ENCODE measurements around the gene IQSEC3.
"Not testable (repeated sequence)": the region's sequence is repeated elsewhere in the genome, so short reads cannot be mapped to it uniquely, and the experiment has no call there.

The IQSEC3 gene

DNA sequence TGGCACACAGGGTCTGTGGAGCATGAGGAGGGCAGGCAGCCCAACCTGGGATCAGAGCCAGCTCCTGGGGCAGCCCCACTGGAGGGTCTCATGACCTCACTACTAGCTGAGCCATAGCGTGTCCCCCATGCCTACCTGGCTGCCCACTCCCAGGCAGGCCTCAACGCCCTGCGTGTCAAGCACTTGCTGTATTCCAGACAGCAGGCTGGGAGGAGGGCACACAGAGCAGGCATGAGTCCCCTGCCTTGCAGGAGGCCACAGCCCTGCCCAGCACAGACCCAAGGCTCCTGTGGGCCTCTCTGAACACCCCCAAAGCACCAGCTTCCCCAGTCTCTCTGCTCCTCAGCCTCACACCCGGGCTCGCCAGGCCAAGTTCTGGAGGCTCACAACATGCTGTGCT lies 64.0 kb downstream of the IQSEC3 start:
- H3K27me3 ChIP-seq = no peaks in the 10 kb centered on the region
- no peak overlapping the region for H3K4me3 ChIP-seq
- no peak for TF ChIP-seq Cebpa-rat (IDR thresholded peaks at IDR 0.05)
- H3K9me3 ChIP-seq = no peaks in the 10 kb centered on the region
- peaks cover 6% of the 10 kb centered on the region; the same call in 1 of the 2 replicates for H3K4me1 ChIP-seq
- H3K27ac ChIP-seq = no peak overlapping the region
- no peaks in the 10 kb centered on the region for H4K20me1 ChIP-seq
- H3K9ac ChIP-seq = no peak overlapping the region
- no peaks in the 10 kb centered on the region for H3K36me3 ChIP-seq
- no peak overlapping the region for H3K4me2 ChIP-seq

DNA sequence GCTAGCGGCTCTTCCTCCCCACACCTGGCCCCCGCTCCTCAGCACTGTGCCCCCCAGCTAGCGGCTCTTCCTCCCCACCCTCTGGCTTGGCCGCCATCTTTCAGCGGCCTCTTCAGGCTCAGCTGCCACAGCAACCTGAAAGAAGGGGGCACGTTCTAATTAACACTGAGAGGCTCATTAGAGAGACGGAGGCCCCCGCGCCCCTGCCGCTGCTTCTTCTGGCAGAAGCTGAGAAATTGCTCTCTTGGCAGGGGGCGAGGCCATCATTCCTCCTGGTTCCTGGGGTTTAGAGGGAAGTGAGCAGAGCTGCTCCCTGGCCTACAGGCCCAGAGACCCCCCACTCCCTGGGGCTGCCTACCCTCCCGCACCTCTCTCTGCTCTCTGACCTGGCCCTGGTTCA lies 64.4 kb downstream of the IQSEC3 start:
- Histone ChIP-seq H3K27ac (no peak overlapping the region), H3K4me1 (peaks cover 6% of the 10 kb centered on the region; the same call in 1 of the 2 replicates), H3K36me3 (no peaks in the 10 kb centered on the region), H3K9me3 (no peaks in the 10 kb centered on the region), H3K4me2 (no peak overlapping the region), H3K4me3 (no peak overlapping the region), H4K20me1 (no peaks in the 10 kb centered on the region), H3K27me3 (no peaks in the 10 kb centered on the region), H3K9ac (no peak overlapping the region)
- TF ChIP-seq Cebpa-rat (IDR thresholded peaks at IDR 0.05) = no peak

- H3K9ac ChIP-seq = no peak overlapping the region
- H3K27ac ChIP-seq = no peak overlapping the region
- H3K4me2 ChIP-seq = no peak overlapping the region
- no peaks in the 10 kb centered on the region for H4K20me1 ChIP-seq
- no peaks in the 10 kb centered on the region for H3K27me3 ChIP-seq
- no peak for TF ChIP-seq Cebpa-rat (IDR thresholded peaks at IDR 0.05)
- no peaks in the 10 kb centered on the region for H3K36me3 ChIP-seq
- peaks cover 6% of the 10 kb centered on the region; the same call in 1 of the 2 replicates for H3K4me1 ChIP-seq
- H3K9me3 ChIP-seq = no peaks in the 10 kb centered on the region
- no peak overlapping the region for H3K4me3 ChIP-seq
Measured at GRCh38 chr12:131732-132495, 65.3 kb downstream of the IQSEC3 start.

DNA sequence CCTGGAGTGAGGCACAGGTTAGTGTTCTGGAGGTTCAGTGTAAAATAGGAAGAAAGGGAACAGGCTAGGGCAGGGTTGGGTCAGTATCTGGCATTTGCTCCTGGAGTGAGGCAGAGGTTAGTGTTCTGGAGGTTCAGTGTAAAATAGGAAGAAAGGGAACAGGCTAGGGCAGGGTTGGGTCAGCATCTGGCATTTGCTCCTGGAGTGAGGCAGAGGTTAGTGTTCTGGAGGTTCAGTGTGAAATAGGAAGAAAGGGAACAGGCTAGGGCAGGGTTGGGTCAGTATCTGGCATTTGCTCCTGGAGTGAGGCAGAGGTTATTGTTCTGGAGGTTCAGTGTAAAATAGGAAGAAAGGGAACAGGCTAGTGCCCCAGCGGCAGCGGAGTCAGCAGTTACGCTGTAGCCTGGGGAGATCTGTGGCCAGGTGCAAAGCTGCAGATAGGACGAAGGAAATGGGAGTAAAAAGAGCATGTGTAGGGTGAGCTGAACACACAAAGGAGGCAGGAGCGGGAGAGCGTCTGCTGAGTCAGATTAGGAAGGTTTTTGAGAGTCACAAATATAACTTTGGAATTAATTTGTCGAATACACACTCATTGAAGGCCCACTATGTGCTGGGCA lies 67.2 kb downstream of the IQSEC3 start:
- not testable (repeated sequence) for H3K4me1 ChIP-seq, H3K4me3 ChIP-seq, H3K27me3 ChIP-seq

DNA sequence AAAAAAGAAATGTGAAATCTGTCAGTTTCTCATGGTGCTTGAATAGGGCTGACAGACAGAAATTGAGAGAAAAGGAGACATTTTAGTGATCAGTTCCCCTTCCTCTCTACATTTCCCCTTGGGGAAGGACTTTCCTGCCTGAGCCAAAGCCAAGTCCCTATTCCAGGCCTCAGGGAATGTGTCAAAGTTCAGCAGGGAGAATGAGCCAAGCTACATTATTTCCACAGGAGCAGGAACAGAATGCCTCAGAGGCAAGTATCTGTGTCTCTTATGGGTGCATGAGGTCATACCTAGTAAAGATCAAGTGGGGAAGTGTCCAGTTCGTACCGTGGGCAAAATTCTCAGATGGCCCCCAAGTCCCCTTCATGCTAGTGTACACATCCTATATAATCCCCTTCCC lies 68.6 kb downstream of the IQSEC3 start:
- 0 out of 2 replicates have a peak, but pooled peaks cover 7% of the 10 kb centered on the region for H3K4me1 ChIP-seq
- H3K4me2 ChIP-seq = no peak overlapping the region
- H3K9ac ChIP-seq = no peak overlapping the region
- H3K27ac ChIP-seq = no peak overlapping the region
- no peaks in the 10 kb centered on the region for H3K27me3 ChIP-seq
- H3K9me3 ChIP-seq = no peaks in the 10 kb centered on the region
- H3K36me3 ChIP-seq = no peaks in the 10 kb centered on the region
- no peaks in the 10 kb centered on the region for H4K20me1 ChIP-seq
- H3K4me3 ChIP-seq = no peak overlapping the region
- no peak for TF ChIP-seq Cebpa-rat (IDR thresholded peaks at IDR 0.05)

More for the DNA sequence above, 67.2 kb downstream of the IQSEC3 start:
- H3K27ac ChIP-seq, H4K20me1 ChIP-seq, H3K9me3 ChIP-seq, H3K9ac ChIP-seq, H3K36me3 ChIP-seq, H3K4me2 ChIP-seq: not testable (repeated sequence)

DNA sequence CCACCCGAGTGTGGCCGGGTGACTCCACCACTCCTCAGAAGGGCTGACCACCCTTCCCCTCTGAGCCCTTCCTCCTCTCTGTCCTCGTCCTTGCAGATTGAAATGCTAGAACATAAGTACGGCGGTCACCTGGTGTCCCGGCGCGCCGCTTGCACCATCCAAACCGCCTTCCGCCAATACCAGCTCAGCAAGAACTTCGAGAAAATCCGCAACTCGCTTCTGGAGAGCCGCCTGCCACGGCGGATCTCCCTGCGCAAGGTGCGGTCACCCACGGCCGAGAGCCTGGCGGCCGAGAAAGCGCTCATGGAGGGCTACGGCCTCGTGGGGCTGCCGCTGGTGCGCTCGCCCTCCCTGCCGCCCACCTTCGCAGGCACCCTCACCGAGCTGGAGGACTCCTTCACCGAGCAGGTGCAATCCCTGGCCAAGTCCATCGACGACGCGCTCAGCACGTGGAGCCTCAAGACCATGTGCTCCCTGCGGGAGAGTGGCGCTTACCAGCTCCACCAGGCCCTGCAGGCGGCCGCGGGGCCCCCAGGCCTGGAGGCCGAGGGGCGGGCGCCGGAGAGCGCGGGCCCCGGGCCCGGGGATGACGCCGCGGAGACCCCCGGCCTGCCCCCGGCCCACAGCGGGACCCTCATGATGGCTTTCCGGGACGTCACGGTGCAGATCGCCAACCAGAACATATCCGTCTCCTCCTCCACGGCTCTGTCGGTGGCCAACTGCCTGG lies 71.8 kb downstream of the IQSEC3 start:
- no peak overlapping the region for H3K4me3 ChIP-seq
- H3K36me3 ChIP-seq = no peaks in the 10 kb centered on the region
- no peaks in the 10 kb centered on the region for H3K9me3 ChIP-seq
- TF ChIP-seq Cebpa-rat (IDR thresholded peaks at IDR 0.05) = no peak
- H3K27ac ChIP-seq = no peak overlapping the region
- no peaks in the 10 kb centered on the region for H3K27me3 ChIP-seq
- no peak overlapping the region for H3K9ac ChIP-seq
- H3K4me2 ChIP-seq = no peak overlapping the region
- no peaks in the 10 kb centered on the region for H4K20me1 ChIP-seq
- H3K4me1 ChIP-seq = 0 out of 2 replicates have a peak, but pooled peaks cover 7% of the 10 kb centered on the region

- no peaks in the 10 kb centered on the region for H3K9me3 ChIP-seq
- no peak for TF ChIP-seq Cebpa-rat (IDR thresholded peaks at IDR 0.05)
- no peaks in the 10 kb centered on the region for H3K27me3 ChIP-seq
- H3K27ac ChIP-seq = no peak overlapping the region
- no peaks in the 10 kb centered on the region for H4K20me1 ChIP-seq
- no peaks in the 10 kb centered on the region for H3K36me3 ChIP-seq
- H3K4me1 ChIP-seq = 0 out of 2 replicates have a peak, but pooled peaks cover 7% of the 10 kb centered on the region
- no peak overlapping the region for H3K9ac ChIP-seq
- H3K4me3 ChIP-seq = no peak overlapping the region
- H3K4me2 ChIP-seq = no peak overlapping the region; the same call in 1 of the 2 replicates
Measured at GRCh38 chr12:138898-139534, 72.4 kb downstream of the IQSEC3 start.

GRCh38 chr12:139585-139984 lies 73.0 kb downstream of the IQSEC3 start:
- no peak overlapping the region for H3K9ac ChIP-seq
- H4K20me1 ChIP-seq = no peaks in the 10 kb centered on the region
- no peak for TF ChIP-seq Cebpa-rat (IDR thresholded peaks at IDR 0.05)
- no peaks in the 10 kb centered on the region for H3K27me3 ChIP-seq
- H3K36me3 ChIP-seq = no peaks in the 10 kb centered on the region
- no peak overlapping the region for H3K4me3 ChIP-seq
- no peaks in the 10 kb centered on the region for H3K9me3 ChIP-seq
- H3K4me2 ChIP-seq = no peak overlapping the region; the same call in 1 of the 2 replicates
- H3K4me1 ChIP-seq = 0 out of 2 replicates have a peak, but pooled peaks cover 7% of the 10 kb centered on the region
- no peak overlapping the region for H3K27ac ChIP-seq

GRCh38 chr12:140162-140561 lies 73.6 kb downstream of the IQSEC3 start:
- Histone ChIP-seq H4K20me1 (no peaks in the 10 kb centered on the region), H3K27me3 (no peaks in the 10 kb centered on the region), H3K4me1 (0 out of 2 replicates have a peak, but pooled peaks cover 7% of the 10 kb centered on the region), H3K4me2 (no peak overlapping the region), H3K9me3 (no peaks in the 10 kb centered on the region), H3K4me3 (no peak overlapping the region), H3K36me3 (no peaks in the 10 kb centered on the region), H3K27ac (no peak overlapping the region), H3K9ac (no peak overlapping the region)
- no peak for TF ChIP-seq Cebpa-rat (IDR thresholded peaks at IDR 0.05)

Measured in BLaER1 (cell line).